GM18526 (cell line): ENCODE measurements around the gene XPOT.

Experiments used
- POLR2A ChIP-seq: IDR thresholded peaks from 3 replicates; pipeline ENCODE4 v1.6.1; 2011; ENCODE audit not compliant: insufficient read length; ENCODE audit errors: extremely low read depth

Gene XPOT

GRCh38 chr12:64403707-64404469 lies at the start of gene XPOT:
Gene XPOT, plus strand, starts transcription at chr12:64404392. Its CDS starts 5,644 bp downstream, at chr12:64410036.
- peak; percentile 95 for TF ChIP-seq POLR2A

GRCh38 chr12:64362721-64363305 lies 41.4 kb upstream of the XPOT start:
- TF ChIP-seq POLR2A: no peak

GRCh38 chr12:64383675-64384074 lies 20.5 kb upstream of the XPOT start:
- no peak for TF ChIP-seq POLR2A

GRCh38 chr12:64385019-64385418 lies 19.2 kb upstream of the XPOT start:
- no peak for TF ChIP-seq POLR2A

GRCh38 chr12:64385468-64385867 lies 18.7 kb upstream of the XPOT start:
- no peak for TF ChIP-seq POLR2A

GRCh38 chr12:64387197-64387816 lies 16.9 kb upstream of the XPOT start:
- TF ChIP-seq POLR2A: no peak

- no peak for TF ChIP-seq POLR2A
These were observed 15.0 kb upstream of the XPOT start for GRCh38 chr12:64389154-64389553.

- TF ChIP-seq POLR2A: no peak
These were observed 13.8 kb upstream of the XPOT start, which contains the start of gene C12orf56 for GRCh38 chr12:64390275-64390851. Gene C12orf56, minus strand, starts transcription at chr12:64390758. Its CDS starts 193 bp downstream, at chr12:64390565.

GRCh38 chr12:64392221-64392620 lies 12.0 kb upstream of the XPOT start:
- TF ChIP-seq POLR2A: no peak

- no peak for TF ChIP-seq POLR2A
These were observed 8.5 kb upstream of the XPOT start for GRCh38 chr12:64395739-64396138.

GRCh38 chr12:64400041-64400440 lies 4.2 kb upstream of the XPOT start:
- TF ChIP-seq POLR2A: no peak

- no peak for TF ChIP-seq POLR2A
These were observed 2.0 kb upstream of the XPOT start for GRCh38 chr12:64402181-64402580.

- TF ChIP-seq POLR2A: no peak
These were observed 471 bp downstream of the XPOT start for GRCh38 chr12:64404470-64405256.

- no peak for TF ChIP-seq POLR2A
These were observed 3.4 kb downstream of the XPOT start for GRCh38 chr12:64407342-64408223.
